K562 (cell line): ENCODE results near the gene ASCL2. TPM values are rescaled to one million over a fixed set of nuclear protein-coding genes. Genes with fewer than 3 reads are reported as not detected.

ENCODE experiments used
- ATAC-seq: fragments of 200-7000 bp; cut with Tn5 transposase; 3 replicates; pipeline ENCODE4 v1.9.1; 2020; ENCODE audit warnings: moderate library complexity
- BruUV-seq: library from RNA; stranded (reverse); fragments of 400-500 nt; replicated peaks from 2 replicates; lab custom pipeline; 2021; lab: Mats Ljungman, UMichigan
- CTCF ChIA-PET: fragments of 300-600 bp; formaldehyde crosslinking; extraction: SDS; loops from one replicate; lab custom pipeline; 2021; ENCODE audit warnings: low intra/inter-chr PET ratio; lab: Yijun Ruan, JAX
- POLR2A ChIA-PET: fragments of 300-600, 350-650 bp; sonication (Branson Sonifier 250); formaldehyde crosslinking; extraction: SDS; loops from one replicate; lab custom pipeline; 2021; ENCODE audit warnings: antibody characterized with exemption, inconsistent platforms; lab: Yijun Ruan, JAX
- DNase-seq, 4 experiments: peaks; one replicate each; pipeline versions ENCODE4 v3.0.0 to v3.0.0-alpha.2; 2011 to 2018; ENCODE audit warnings: low spot score in 3 of 4, mixed read lengths in 3 of 4; ENCODE audit errors: extremely low read depth in 1 of 4
- FAIRE-seq: peaks from 2 replicates; lab custom pipeline; 2011; peaks lifted over from hg19 to GRCh38; lab: Jason Lieb, UNC
- H2AFZ ChIP-seq: 2 replicates; pipeline ENCODE4 v1.6.0; 2011; ENCODE audit warnings: low read depth, low read length, control low read depth, inconsistent platforms
- H3K27ac ChIP-seq: fragments of 200-600 bp; 3 replicates; pipeline ENCODE4 v1.8.0; 2011; ENCODE audit warnings: low read depth, mild to moderate bottlenecking, control low read depth, inconsistent platforms, low read length, moderate library complexity, mixed read lengths; ENCODE audit errors: extremely low read depth
- H3K27me3 ChIP-seq, 2 experiments: fragments of 300-600 bp in 1 of 2; 2 replicates in 1 of 2; 3 replicates in 1 of 2; pipeline versions ENCODE4 v1.6.0 to v1.8.0; 2011; ENCODE audit warnings: inconsistent platforms in 2 of 2, low read length in 2 of 2, mild to moderate bottlenecking in 1 of 2, mixed read lengths in 1 of 2, moderate library complexity in 1 of 2; ENCODE audit not compliant: control insufficient read depth in 2 of 2, insufficient read depth in 2 of 2
- H3K36me3 ChIP-seq: fragments of 300-600 bp; 3 replicates; pipeline ENCODE4 v1.8.0; 2011; ENCODE audit warnings: mild to moderate bottlenecking, low read length, inconsistent platforms; ENCODE audit not compliant: control insufficient read depth, insufficient read depth
- H3K4me1 ChIP-seq, 2 experiments: fragments of 200-600 bp in 1 of 2; replicated peaks in 1 of 2; 2 replicates in 1 of 2; 3 replicates in 1 of 2; pipeline versions ENCODE4 v1.5.1 to v1.8.0; 2011; ENCODE audit warnings: inconsistent platforms in 2 of 2, low read length in 2 of 2, mild to moderate bottlenecking in 1 of 2, mixed read lengths in 1 of 2, moderate library complexity in 1 of 2; ENCODE audit not compliant: control insufficient read depth in 2 of 2, insufficient read depth in 2 of 2
- H3K4me2 ChIP-seq: 2 replicates; pipeline ENCODE4 v1.6.1; 2011; ENCODE audit warnings: low read length, control low read depth, inconsistent platforms, mixed read lengths; ENCODE audit not compliant: insufficient read depth
- H3K4me3 ChIP-seq: fragments of 200-600 bp; sonication (generic), shearing (Covaris generic); 2 replicates; pipeline ENCODE4 v1.5.1; 2016; ENCODE audit warnings: control low read depth, inconsistent platforms
- H3K79me2 ChIP-seq: fragments of 200-600 bp; 3 replicates; pipeline ENCODE4 v1.8.0; 2011; ENCODE audit warnings: low read length, inconsistent platforms; ENCODE audit not compliant: control insufficient read depth, insufficient read depth
- H3K9ac ChIP-seq, 2 experiments: 2 replicates each; pipeline versions ENCODE4 v1.6.0 to v1.6.1; 2011; ENCODE audit warnings: low read depth in 2 of 2, low read length in 2 of 2, control low read depth in 1 of 2, inconsistent platforms in 1 of 2, mild to moderate bottlenecking in 1 of 2, mixed read lengths in 1 of 2; ENCODE audit not compliant: insufficient read depth in 1 of 2
- H3K9me1 ChIP-seq: one replicate; pipeline ENCODE4 v1.6.0; 2011; ENCODE audit warnings: inconsistent platforms, mild to moderate bottlenecking, low read length, moderate library complexity; ENCODE audit not compliant: control insufficient read depth, insufficient read depth
- H3K9me3 ChIP-seq: replicated peaks from 2 replicates; pipeline ENCODE4 v1.5.1; 2011; ENCODE audit warnings: low read depth, low read length, inconsistent platforms; ENCODE audit not compliant: control insufficient read depth, insufficient read depth
- H4K20me1 ChIP-seq: replicated peaks from 2 replicates; pipeline ENCODE4 v1.6.1; 2011; ENCODE audit warnings: low read length, inconsistent platforms, mixed read lengths; ENCODE audit not compliant: control insufficient read depth, insufficient read depth
- HDGF ChIP-seq: fragments of 450-650 bp; IDR thresholded peaks from 2 replicates; pipeline ENCODE4 v1.6.1; 2016
- HSF4 ChIP-seq: fragments of 250-450 bp; sonication (Bioruptor Pico); IDR thresholded peaks from 2 replicates; pipeline ENCODE4 v2.1.2; 2022; ENCODE audit warnings: mild to moderate bottlenecking, moderate library complexity, borderline replicate concordance
- POLR2G ChIP-seq: fragments of 200-400 bp; formaldehyde crosslinking; IDR thresholded peaks from 2 replicates; pipeline ENCODE4 v1.6.1; 2017; ENCODE audit warnings: low read depth, mild to moderate bottlenecking, antibody characterized with exemption, low read length, moderate library complexity
- SUPT5H ChIP-seq: fragments of 450-650 bp; IDR thresholded peaks from 2 replicates; pipeline ENCODE4 v1.6.1; 2016
- ZNF41 ChIP-seq: fragments of 250-450 bp; sonication (Bioruptor Pico); conservative IDR thresholded peaks from 2 replicates; pipeline ENCODE4 v1.4.0; 2020; ENCODE audit warnings: mild to moderate bottlenecking
- WGBS: fragments of 100-300 bp; shearing (Covaris generic); methylation state at CpG from one replicate; pipeline ENCODE4 v1.1.6; 2016; ENCODE audit warnings: low coverage, mixed read lengths; ENCODE audit not compliant: insufficient coverage; ENCODE audit errors: missing lambda C conversion rate; 5-methylcytosine and 5-hydroxymethylcytosine counted together
- in situ Hi-C: fragments of 300-500 bp; cut with MboI; formaldehyde crosslinking; loops from 4 replicates; pipeline ENCODE4 v1.15.0; 2018; ENCODE audit warnings: inconsistent platforms, mixed read lengths
- intact Hi-C: fragments of 100-400 bp; cut with micrococcal nuclease; formaldehyde crosslinking; loops from 2 replicates; pipeline ENCODE4 v1.14.2; 2022
- polyA plus RNA-seq, 8 experiments: library from polyadenylated mRNA; depleted of rRNA in 4 of 8; stranded (reverse) in 5 of 8; unstranded in 3 of 8; fragments of >200 nt; fragmentation: Nextera tagmentation in 2 of 8; fragmentation: Illumina TruSeq in 1 of 8; extraction: Ambion mirVana in 2 of 8; extraction: Trizol in 1 of 8; gene quantifications; 2 replicates each; pipeline versions ENCODE4 v1.2.1 to v1.2.3, GENCODE V29; 2011 to 2014; ENCODE audit warnings: inconsistent platforms in 1 of 8, missing spikeins in 1 of 8
- total RNA-seq, 7 experiments: library from RNA; depleted of rRNA in 6 of 7; stranded (reverse); fragments of >200 nt in 6 of 7; fragmentation: Illumina TruSeq in 2 of 7; extraction: Trizol in 2 of 7; gene quantifications; 2 replicates each; pipeline versions ENCODE4 v1.2.1 to v1.2.3, GENCODE V29; 2011 to 2021; ENCODE audit warnings: low replicate concordance in 1 of 7

Gene ASCL2
- total and polyA plus RNA-seq, 9 of the 15 experiments (the other 6 are each of a cell fraction or from before 2014, with no cell fraction given): 0.11 to 1.4 (median 0.36) TPM; not detected in 2

GRCh38 chr11:2310786-2311352 is 40.5 kb upstream of the ASCL2 start:
- Histone ChIP-seq H3K9ac (peak overlapping the region in 1 of 2 experiments; percentile 58; a peak in 1 of 4 replicates), H3K4me2 (no peak overlapping the region), H3K9me1 (no peaks in the 10 kb centered on the region), H3K36me3 (no peaks in the 10 kb centered on the region), H3K79me2 (no peaks in the 10 kb centered on the region; the same call in 2 of the 3 replicates)
- POLR2A ChIA-PET: interaction anchor here (0.5 to 1.2 kb wide), 4 partner anchors 8 to 631 kb away, joined by 3 to 4 read pairs (median 3); no protein-coding TSS in a partner anchor
- in situ Hi-C loops (loop anchor here (5.0 kb wide), 1 partner anchor 106 kb away; no protein-coding TSS in a partner anchor), intact Hi-C loops (no loop called here)
- no peak for DNase-seq
- TF ChIP-seq SUPT5H (no peak), POLR2G (peak; percentile 40)
- TF ChIP-seq, all 486 proteins: peak for 1
- FAIRE-seq: no peak
- H3K4me3 ChIP-seq: no peak overlapping the region
- no peaks in the 10 kb centered on the region for H3K9me3 ChIP-seq
- ATAC-seq: no peak
- H3K27ac ChIP-seq: no peak overlapping the region
- BruUV-seq: no TSS peak
- CTCF ChIA-PET: no interaction called here
- H4K20me1 ChIP-seq: peaks cover 10% of the 10 kb centered on the region; the same call in 1 of the 2 replicates
- no peak overlapping the region for H2AFZ ChIP-seq
- H3K4me1 ChIP-seq: peaks cover 6 to 92% of the 10 kb centered on the region in 2 experiments; a peak in 4 of 5 replicates
- 28% methylated on average over 14 of the region's 16 CpGs for WGBS
- peaks cover 0 to 7% of the 10 kb centered on the region in 2 experiments; a peak in 4 of 5 replicates for H3K27me3 ChIP-seq

GRCh38 chr11:2310073-2310785 is 39.8 kb upstream of the ASCL2 start:
- no peak overlapping the region for H3K4me3 ChIP-seq
- no TSS peak for BruUV-seq
- no peaks in the 10 kb centered on the region for H3K9me3 ChIP-seq
- H3K36me3 ChIP-seq: no peaks in the 10 kb centered on the region
- H3K4me1 ChIP-seq: peaks cover 12 to 92% of the 10 kb centered on the region in 2 experiments; a peak in 4 of 5 replicates
- H3K27ac ChIP-seq: no peak overlapping the region
- in situ Hi-C loops: loop anchor here (5.0 kb wide), 1 partner anchor 107 kb away; no protein-coding TSS in a partner anchor
- FAIRE-seq: no peak
- TF ChIP-seq HDGF (no peak), POLR2G (0 out of 2 replicates have a peak, but pooled peaks have one; percentile 21), ZNF41 (CRISPR knock-in tag) (no peak), HSF4 (CRISPR knock-in tag) (no peak)
- no peak overlapping the region for H2AFZ ChIP-seq
- H3K4me2 ChIP-seq: no peak overlapping the region
- H3K9me1 ChIP-seq: no peaks in the 10 kb centered on the region
- ATAC-seq: no peak
- H3K27me3 ChIP-seq: peaks cover 0 to under 1% of the 10 kb centered on the region in 2 experiments; a peak in 2 of 5 replicates
- H3K9ac ChIP-seq: no peak overlapping the region; a peak in 1 of 4 replicates
- intact Hi-C loops: no loop called here
- H3K79me2 ChIP-seq: peaks cover 3% of the 10 kb centered on the region; the same call in 2 of the 3 replicates
- ChIA-PET CTCF (no interaction called here), POLR2A (interaction anchor here (0.5 to 1.7 kb wide), 3 partner anchors 8 to 631 kb away, joined by 3 to 6 read pairs (median 3); no protein-coding TSS in a partner anchor)
- peaks cover 10% of the 10 kb centered on the region; the same call in 1 of the 2 replicates for H4K20me1 ChIP-seq
- no peak for DNase-seq
- 46% methylated on average over 12 of the region's 16 CpGs for WGBS
